Measurements from ENCODE around the gene TMEM178B.
"Not testable (repeated sequence)": the region's sequence is repeated elsewhere in the genome, so short reads cannot be mapped to it uniquely, and the experiment has no call there.

The TMEM178B gene

DNA sequence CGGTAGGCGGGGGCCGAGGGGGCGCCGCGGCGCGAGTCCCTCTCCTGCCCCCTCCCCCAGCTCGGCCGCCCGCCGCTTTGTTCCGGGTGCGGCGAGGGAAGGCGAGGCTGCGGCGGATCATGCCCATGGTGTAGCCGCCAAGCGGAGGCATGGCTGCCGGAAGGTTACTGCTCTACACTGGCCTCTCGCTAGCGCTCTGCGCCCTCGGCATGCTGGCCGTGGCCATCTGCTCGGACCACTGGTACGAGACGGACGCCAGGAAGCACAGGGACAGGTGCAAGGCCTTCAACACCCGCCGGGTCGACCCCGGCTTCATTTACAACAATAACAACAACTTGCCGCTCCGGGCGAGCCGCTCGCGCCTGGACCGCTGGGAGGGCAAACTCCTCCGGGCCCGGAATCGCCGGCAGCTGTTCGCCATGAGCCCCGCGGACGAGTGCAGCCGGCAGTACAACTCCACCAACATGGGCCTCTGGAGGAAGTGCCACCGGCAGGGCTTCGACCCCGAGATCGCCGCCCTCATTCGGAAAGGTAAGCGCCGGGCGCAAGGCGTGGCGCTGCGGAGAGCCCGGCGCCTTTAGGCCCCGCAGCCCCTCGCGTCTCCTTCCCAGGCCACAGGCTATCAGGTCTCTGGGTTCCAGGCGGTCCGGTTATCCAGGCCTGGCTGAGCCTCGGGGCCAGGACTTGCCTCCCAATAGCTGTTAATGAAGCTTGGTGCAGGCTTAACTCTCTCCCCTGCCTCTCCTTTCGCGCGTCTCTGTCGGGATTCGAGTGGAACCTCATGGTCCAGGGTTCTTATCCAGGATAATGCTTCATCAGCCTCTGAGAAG lies 513 bp downstream of the TMEM178B start:
- Histone ChIP-seq H3K4me3 (ENCODE audit: insufficient read length, low read depth) (peak overlapping the region; percentile 62), H3K36me3 (ENCODE audit: insufficient read depth, insufficient read length, low read length) (no peaks in the 10 kb centered on the region), H3K9ac (ENCODE audit: insufficient read length, low read depth) (peak overlapping the region; percentile 67), H3K4me1 (ENCODE audit: insufficient read depth, insufficient read length) (no peaks in the 10 kb centered on the region), H3K9me3 (ENCODE audit: insufficient read depth, low read length) (no peaks in the 10 kb centered on the region), H3K27me3 (ENCODE audit: insufficient read depth, insufficient read length) (peaks cover 72% of the 10 kb centered on the region)
- TF ChIP-seq SUZ12 (IDR thresholded peaks at IDR 0.05; ENCODE audit: extremely low read depth, insufficient read depth, insufficient read length), result peak; percentile 60
- no peak for TF ChIP-seq YY1 (IDR thresholded peaks at IDR 0.05; ENCODE audit: insufficient read depth, insufficient read length)
- TF ChIP-seq ZNF274 (IDR thresholded peaks at IDR 0.05; ENCODE audit: low read depth, low read length), result no peak
- no peak for DNase-seq (ENCODE audit: low read depth, low spot score)

DNA sequence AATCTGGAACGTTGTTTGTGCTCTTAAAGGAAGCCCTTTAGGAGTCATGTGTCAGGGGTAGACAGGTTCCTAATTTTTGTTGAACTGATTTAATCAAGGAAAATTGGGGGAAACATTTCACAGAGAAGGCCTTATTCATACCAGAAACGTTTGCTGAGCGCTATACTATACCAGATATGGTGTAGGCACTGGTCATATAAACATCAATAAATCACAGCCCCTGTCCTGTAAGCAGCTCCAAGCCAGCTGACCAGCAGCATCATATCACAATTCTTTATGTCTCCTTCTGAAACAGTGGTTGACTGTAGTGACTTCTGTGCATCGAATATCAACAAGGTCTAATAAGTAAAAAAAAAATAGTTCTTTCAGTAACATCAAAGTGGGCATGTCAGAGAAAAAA lies 1.1 kb downstream of the TMEM178B start:
- no peak for DNase-seq (ENCODE audit: low read depth, low spot score)
- Histone ChIP-seq H3K9ac (ENCODE audit: insufficient read length, low read depth) (peak overlapping the region; percentile 67), H3K4me3 (ENCODE audit: insufficient read length, low read depth) (peak overlapping the region; percentile 62), H3K36me3 (ENCODE audit: insufficient read depth, insufficient read length, low read length) (no peaks in the 10 kb centered on the region), H3K27me3 (ENCODE audit: insufficient read depth, insufficient read length) (peaks cover 72% of the 10 kb centered on the region), H3K9me3 (ENCODE audit: insufficient read depth, low read length) (no peaks in the 10 kb centered on the region), H3K4me1 (ENCODE audit: insufficient read depth, insufficient read length) (no peaks in the 10 kb centered on the region)
- no peak for TF ChIP-seq YY1 (IDR thresholded peaks at IDR 0.05; ENCODE audit: insufficient read depth, insufficient read length)
- TF ChIP-seq SUZ12 (IDR thresholded peaks at IDR 0.05; ENCODE audit: extremely low read depth, insufficient read depth, insufficient read length), result no peak
- no peak for TF ChIP-seq ZNF274 (IDR thresholded peaks at IDR 0.05; ENCODE audit: low read depth, low read length)

DNA sequence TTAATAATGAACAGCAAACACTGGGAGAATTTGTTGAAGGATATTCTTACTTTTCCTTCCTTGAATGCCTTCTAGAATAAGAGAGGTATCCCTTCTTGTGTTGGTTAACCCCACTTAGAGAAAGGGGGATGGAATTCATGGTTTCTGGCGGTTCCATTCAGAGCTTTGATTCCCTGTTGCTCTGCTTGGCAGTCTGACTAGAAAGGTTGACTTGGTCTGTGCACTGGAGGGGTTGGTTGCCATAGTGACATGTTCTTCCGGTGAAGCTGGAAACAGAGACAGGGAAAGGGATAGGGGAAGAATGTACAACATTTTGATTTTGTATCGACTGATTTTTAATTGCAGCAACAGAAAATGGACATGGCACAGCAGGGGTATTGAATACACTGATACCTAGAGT lies 2.5 kb downstream of the TMEM178B start:
- no peak for DNase-seq (ENCODE audit: low read depth, low spot score)
- no peaks in the 10 kb centered on the region for H3K36me3 ChIP-seq (ENCODE audit: insufficient read depth, insufficient read length, low read length)
- no peak overlapping the region for H3K4me3 ChIP-seq (ENCODE audit: insufficient read length, low read depth)
- H3K4me1 ChIP-seq (ENCODE audit: insufficient read depth, insufficient read length), result no peaks in the 10 kb centered on the region
- TF ChIP-seq YY1 (IDR thresholded peaks at IDR 0.05; ENCODE audit: insufficient read depth, insufficient read length), result no peak
- TF ChIP-seq SUZ12 (IDR thresholded peaks at IDR 0.05; ENCODE audit: extremely low read depth, insufficient read depth, insufficient read length), result no peak
- no peak for TF ChIP-seq ZNF274 (IDR thresholded peaks at IDR 0.05; ENCODE audit: low read depth, low read length)
- H3K9me3 ChIP-seq (ENCODE audit: insufficient read depth, low read length), result no peaks in the 10 kb centered on the region
- H3K27me3 ChIP-seq (ENCODE audit: insufficient read depth, insufficient read length), result peaks cover 61% of the 10 kb centered on the region
- no peak overlapping the region for H3K9ac ChIP-seq (ENCODE audit: insufficient read length, low read depth)

DNA sequence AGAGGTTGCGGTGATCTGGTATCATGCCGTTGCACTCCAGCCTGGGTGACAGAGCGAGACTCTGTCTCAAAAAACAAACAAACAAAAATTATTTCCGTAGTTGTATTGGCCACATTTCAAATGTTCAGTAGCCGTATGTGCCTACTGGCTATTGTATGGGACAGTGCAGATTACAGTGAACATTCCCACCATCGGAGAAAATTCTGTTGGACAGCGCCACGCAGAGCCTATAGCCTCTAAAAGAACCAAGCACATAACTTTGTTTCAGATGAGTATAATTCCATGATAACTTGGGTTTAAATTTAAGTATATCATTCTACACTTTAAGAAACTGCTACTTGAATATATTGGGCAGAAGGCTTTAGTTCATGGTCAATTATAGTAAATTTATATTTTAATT lies 5.4 kb downstream of the TMEM178B start:
- no peak overlapping the region for H3K9ac ChIP-seq (ENCODE audit: insufficient read length, low read depth)
- H3K4me1 ChIP-seq (ENCODE audit: insufficient read depth, insufficient read length), result no peaks in the 10 kb centered on the region
- H3K9me3 ChIP-seq (ENCODE audit: insufficient read depth, low read length), result no peaks in the 10 kb centered on the region
- TF ChIP-seq SUZ12 (IDR thresholded peaks at IDR 0.05; ENCODE audit: extremely low read depth, insufficient read depth, insufficient read length) (no peak), ZNF274 (IDR thresholded peaks at IDR 0.05; ENCODE audit: low read depth, low read length) (no peak), YY1 (IDR thresholded peaks at IDR 0.05; ENCODE audit: insufficient read depth, insufficient read length) (no peak)
- peaks cover 35% of the 10 kb centered on the region for H3K27me3 ChIP-seq (ENCODE audit: insufficient read depth, insufficient read length)
- DNase-seq (ENCODE audit: low read depth, low spot score), result no peak
- no peaks in the 10 kb centered on the region for H3K36me3 ChIP-seq (ENCODE audit: insufficient read depth, insufficient read length, low read length)
- H3K4me3 ChIP-seq (ENCODE audit: insufficient read length, low read depth), result no peak overlapping the region

DNA sequence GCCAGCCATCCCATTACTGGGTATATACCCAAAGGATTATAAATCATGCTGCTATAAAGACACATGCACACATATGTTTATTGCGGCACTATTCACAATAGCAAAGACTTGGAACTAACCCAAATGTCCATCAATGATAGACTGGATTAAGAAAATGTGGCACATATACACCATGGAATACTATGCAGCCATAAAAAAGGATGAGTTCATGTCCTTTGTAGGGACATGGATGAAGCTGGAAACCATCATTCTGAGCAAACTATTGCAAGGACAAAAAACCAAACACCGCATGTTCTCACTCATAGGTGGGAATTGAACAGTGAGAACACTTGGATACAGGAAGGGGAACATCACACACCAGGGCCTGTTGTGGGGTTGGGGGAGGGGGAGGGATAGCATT lies 15.6 kb downstream of the TMEM178B start:
- not testable (repeated sequence) for H3K4me3 ChIP-seq (ENCODE audit: insufficient read length, low read depth); H3K4me1 ChIP-seq (ENCODE audit: insufficient read depth, insufficient read length); H3K27me3 ChIP-seq (ENCODE audit: insufficient read depth, insufficient read length); H3K9ac ChIP-seq (ENCODE audit: insufficient read length, low read depth); H3K36me3 ChIP-seq (ENCODE audit: insufficient read depth, insufficient read length, low read length); DNase-seq (ENCODE audit: low read depth, low spot score); H3K9me3 ChIP-seq (ENCODE audit: insufficient read depth, low read length)

DNA sequence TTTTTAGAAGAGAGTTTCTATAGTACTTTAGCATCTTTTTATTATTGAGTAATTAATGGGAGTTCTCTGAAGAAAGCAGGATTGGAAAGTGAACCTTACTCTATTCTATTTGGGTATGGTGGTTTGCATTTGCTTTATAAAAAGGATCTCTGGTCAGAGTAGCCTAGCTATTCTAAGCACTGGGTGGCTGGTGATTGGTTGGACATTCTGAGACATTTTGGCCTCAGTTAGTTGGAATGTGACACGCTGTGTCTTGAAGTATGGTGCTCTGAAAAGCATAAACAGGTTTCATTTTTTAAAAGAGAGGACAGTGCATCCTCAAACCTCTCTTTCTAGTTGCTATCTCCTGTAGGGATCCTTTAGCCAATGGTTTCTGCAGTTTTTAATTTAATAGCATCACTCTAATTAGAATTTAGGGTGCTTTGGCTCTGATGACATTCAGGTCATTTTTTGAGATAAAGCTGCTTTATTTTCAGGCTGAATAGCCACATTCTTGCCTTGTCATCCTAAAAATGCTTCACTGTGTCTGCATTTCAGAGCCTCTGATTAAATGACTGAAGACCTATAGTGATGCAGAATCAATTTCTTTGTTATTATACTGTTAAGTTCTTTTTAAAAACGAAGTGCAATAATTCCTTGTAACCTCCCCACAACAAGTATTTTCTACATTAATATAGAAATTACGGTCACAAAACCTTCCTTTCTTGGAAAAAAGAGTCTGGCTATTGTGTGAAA lies 20.6 kb downstream of the TMEM178B start:
- Histone ChIP-seq H3K4me3 (ENCODE audit: insufficient read length, low read depth) (no peak overlapping the region), H3K27me3 (ENCODE audit: insufficient read depth, insufficient read length) (no peaks in the 10 kb centered on the region), H3K36me3 (ENCODE audit: insufficient read depth, insufficient read length, low read length) (no peaks in the 10 kb centered on the region), H3K4me1 (ENCODE audit: insufficient read depth, insufficient read length) (no peaks in the 10 kb centered on the region), H3K9me3 (ENCODE audit: insufficient read depth, low read length) (no peaks in the 10 kb centered on the region), H3K9ac (ENCODE audit: insufficient read length, low read depth) (no peak overlapping the region)
- TF ChIP-seq YY1 (IDR thresholded peaks at IDR 0.05; ENCODE audit: insufficient read depth, insufficient read length) (no peak), ZNF274 (IDR thresholded peaks at IDR 0.05; ENCODE audit: low read depth, low read length) (no peak), SUZ12 (IDR thresholded peaks at IDR 0.05; ENCODE audit: extremely low read depth, insufficient read depth, insufficient read length) (no peak)
- DNase-seq (ENCODE audit: low read depth, low spot score), result no peak

DNA sequence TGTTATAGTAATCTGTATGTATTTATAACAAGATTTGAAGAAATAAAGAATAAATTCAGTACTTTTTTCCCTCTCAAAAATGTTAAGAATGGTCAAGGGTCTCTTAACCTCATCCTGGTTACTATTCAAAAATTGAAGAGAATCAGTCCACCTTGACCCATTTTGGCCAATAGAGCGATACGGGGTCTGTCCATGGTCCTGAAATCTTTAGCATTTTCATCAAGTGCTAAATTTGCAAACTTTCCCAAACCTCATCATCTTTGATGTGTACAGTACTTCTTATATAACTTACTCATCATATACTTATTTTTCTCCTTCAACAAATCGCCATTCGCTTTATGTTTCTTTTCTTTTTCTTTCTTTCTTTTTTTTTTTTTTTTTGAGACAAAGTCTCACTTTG lies 23.6 kb downstream of the TMEM178B start:
- Histone ChIP-seq H3K4me1 (ENCODE audit: insufficient read depth, insufficient read length) (no peaks in the 10 kb centered on the region), H3K9ac (ENCODE audit: insufficient read length, low read depth) (no peak overlapping the region), H3K9me3 (ENCODE audit: insufficient read depth, low read length) (no peaks in the 10 kb centered on the region), H3K4me3 (ENCODE audit: insufficient read length, low read depth) (no peak overlapping the region), H3K36me3 (ENCODE audit: insufficient read depth, insufficient read length, low read length) (no peaks in the 10 kb centered on the region), H3K27me3 (ENCODE audit: insufficient read depth, insufficient read length) (no peaks in the 10 kb centered on the region)
- DNase-seq (ENCODE audit: low read depth, low spot score), result no peak
- no peak for TF ChIP-seq YY1 (IDR thresholded peaks at IDR 0.05; ENCODE audit: insufficient read depth, insufficient read length)

Measured in NT2/D1 (cell line).